NCI-H2196 (cell line): Measurements from ENCODE around the gene MEGF10.
A peak's percentile ranks its signal among the peaks of the same experiment; 100 is the strongest.
"Not testable (repeated sequence)": the region's sequence is repeated elsewhere in the genome, so short reads cannot be mapped to it uniquely, and the experiment has no call there.

Experiments used
- DNase-seq: peaks from one replicate; lab custom pipeline; 2025; ENCODE audit not compliant: unreplicated experiment; lab: John Stamatoyannopoulos, UW

Gene MEGF10

GRCh38 chr5:127297348-127298035 lies 6.9 kb downstream of the MEGF10 start:
- no peak for DNase-seq

- DNase-seq, result no peak
Measured at GRCh38 chr5:127298036-127298429, 7.4 kb downstream of the MEGF10 start.

GRCh38 chr5:127298656-127299055 lies 8.1 kb downstream of the MEGF10 start:
- DNase-seq, result no peak

- no peak for DNase-seq
Measured at GRCh38 chr5:127299678-127300077, 9.1 kb downstream of the MEGF10 start.

- no peak for DNase-seq
Measured at GRCh38 chr5:127302509-127302908, 11.9 kb downstream of the MEGF10 start.

GRCh38 chr5:127303404-127303803 lies 12.8 kb downstream of the MEGF10 start:
- no peak for DNase-seq

- no peak for DNase-seq
Measured at GRCh38 chr5:127305493-127305892, 14.9 kb downstream of the MEGF10 start.

GRCh38 chr5:127306036-127306435 lies 15.4 kb downstream of the MEGF10 start:
- DNase-seq, result no peak

GRCh38 chr5:127306647-127307046 lies 16.1 kb downstream of the MEGF10 start:
- DNase-seq, result no peak

- no peak for DNase-seq
Measured at GRCh38 chr5:127307868-127308267, 17.3 kb downstream of the MEGF10 start.

GRCh38 chr5:127308325-127308724 lies 17.7 kb downstream of the MEGF10 start:
- DNase-seq, result not testable (repeated sequence)

GRCh38 chr5:127308945-127309344 lies 18.3 kb downstream of the MEGF10 start:
- DNase-seq, result no peak

GRCh38 chr5:127311349-127311748 lies 20.8 kb downstream of the MEGF10 start:
- DNase-seq, result no peak

- no peak for DNase-seq
Measured at GRCh38 chr5:127311781-127312525, 21.4 kb downstream of the MEGF10 start.

- no peak for DNase-seq
Measured at GRCh38 chr5:127313379-127313778, 22.8 kb downstream of the MEGF10 start.

GRCh38 chr5:127313847-127314473 lies 23.4 kb downstream of the MEGF10 start:
- peak; percentile 42 for DNase-seq

- no peak for DNase-seq
Measured at GRCh38 chr5:127316011-127316410, 25.4 kb downstream of the MEGF10 start.

GRCh38 chr5:127317385-127317784 lies 26.8 kb downstream of the MEGF10 start:
- not testable (repeated sequence) for DNase-seq

GRCh38 chr5:127320032-127320965 lies 29.7 kb downstream of the MEGF10 start:
- no peak for DNase-seq

- DNase-seq, result no peak
Measured at GRCh38 chr5:127321465-127321864, 30.9 kb downstream of the MEGF10 start.

- DNase-seq, result no peak
Measured at GRCh38 chr5:127322403-127322802, 31.8 kb downstream of the MEGF10 start.
